ENCODE results near the gene ASTN2.

DNA sequence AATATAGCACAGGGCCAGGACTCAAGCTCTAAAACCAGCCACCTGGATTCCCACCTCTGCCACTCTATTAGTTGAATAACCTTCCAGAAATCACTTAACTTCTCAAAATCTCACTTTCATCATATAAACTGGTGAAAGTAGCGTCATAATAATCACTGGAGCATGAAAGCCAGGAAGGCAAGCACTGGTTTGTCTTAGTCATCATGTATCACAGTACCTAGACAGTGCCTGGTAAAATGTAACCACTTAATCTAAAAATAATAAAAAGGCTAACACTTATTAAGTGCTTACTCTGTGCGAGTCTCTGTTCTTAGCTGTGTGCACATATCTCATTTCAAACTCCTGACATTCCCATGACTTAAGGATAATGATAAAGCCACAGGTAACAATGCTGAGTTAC lies 109.4 kb downstream of the ASTN2 start:
- TF ChIP-seq CTCF (IDR thresholded peaks at IDR 0.05) (no peak), POLR2AphosphoS5 (IDR thresholded peaks at IDR 0.05) (no peak), EP300 (IDR thresholded peaks at IDR 0.05) (no peak)
